K562 (cell line): Measurements from ENCODE around the gene NKX6-2. TPM values are rescaled to one million over a fixed set of nuclear protein-coding genes. Genes with fewer than 3 reads are reported as not detected.

ENCODE experiments used
- ATAC-seq: fragments of 200-7000 bp; cut with Tn5 transposase; 3 replicates; pipeline ENCODE4 v1.9.1; 2020; ENCODE audit warnings: moderate library complexity
- BruUV-seq: library from RNA; stranded (reverse); fragments of 400-500 nt; replicated peaks from 2 replicates; lab custom pipeline; 2021; lab: Mats Ljungman, UMichigan
- CTCF ChIA-PET: fragments of 300-600 bp; formaldehyde crosslinking; extraction: SDS; loops from one replicate; lab custom pipeline; 2021; ENCODE audit warnings: low intra/inter-chr PET ratio; lab: Yijun Ruan, JAX
- POLR2A ChIA-PET: fragments of 300-600, 350-650 bp; sonication (Branson Sonifier 250); formaldehyde crosslinking; extraction: SDS; loops from one replicate; lab custom pipeline; 2021; ENCODE audit warnings: antibody characterized with exemption, inconsistent platforms; lab: Yijun Ruan, JAX
- DNase-seq, 4 experiments: peaks; one replicate each; pipeline versions ENCODE4 v3.0.0 to v3.0.0-alpha.2; 2011 to 2018; ENCODE audit warnings: low spot score in 3 of 4, mixed read lengths in 3 of 4; ENCODE audit errors: extremely low read depth in 1 of 4
- FAIRE-seq: peaks from 2 replicates; lab custom pipeline; 2011; peaks lifted over from hg19 to GRCh38; lab: Jason Lieb, UNC
- H2AFZ ChIP-seq: 2 replicates; pipeline ENCODE4 v1.6.0; 2011; ENCODE audit warnings: low read depth, low read length, control low read depth, inconsistent platforms
- H3K27ac ChIP-seq: fragments of 200-600 bp; 3 replicates; pipeline ENCODE4 v1.8.0; 2011; ENCODE audit warnings: low read depth, mild to moderate bottlenecking, control low read depth, inconsistent platforms, low read length, moderate library complexity, mixed read lengths; ENCODE audit errors: extremely low read depth
- H3K27me3 ChIP-seq, 2 experiments: fragments of 300-600 bp in 1 of 2; 2 replicates in 1 of 2; 3 replicates in 1 of 2; pipeline versions ENCODE4 v1.6.0 to v1.8.0; 2011; ENCODE audit warnings: inconsistent platforms in 2 of 2, low read length in 2 of 2, mild to moderate bottlenecking in 1 of 2, mixed read lengths in 1 of 2, moderate library complexity in 1 of 2; ENCODE audit not compliant: control insufficient read depth in 2 of 2, insufficient read depth in 2 of 2
- H3K36me3 ChIP-seq: fragments of 300-600 bp; 3 replicates; pipeline ENCODE4 v1.8.0; 2011; ENCODE audit warnings: mild to moderate bottlenecking, low read length, inconsistent platforms; ENCODE audit not compliant: control insufficient read depth, insufficient read depth
- H3K4me1 ChIP-seq, 2 experiments: fragments of 200-600 bp in 1 of 2; replicated peaks in 1 of 2; 2 replicates in 1 of 2; 3 replicates in 1 of 2; pipeline versions ENCODE4 v1.5.1 to v1.8.0; 2011; ENCODE audit warnings: inconsistent platforms in 2 of 2, low read length in 2 of 2, mild to moderate bottlenecking in 1 of 2, mixed read lengths in 1 of 2, moderate library complexity in 1 of 2; ENCODE audit not compliant: control insufficient read depth in 2 of 2, insufficient read depth in 2 of 2
- H3K4me2 ChIP-seq: 2 replicates; pipeline ENCODE4 v1.6.1; 2011; ENCODE audit warnings: low read length, control low read depth, inconsistent platforms, mixed read lengths; ENCODE audit not compliant: insufficient read depth
- H3K4me3 ChIP-seq: fragments of 200-600 bp; sonication (generic), shearing (Covaris generic); 2 replicates; pipeline ENCODE4 v1.5.1; 2016; ENCODE audit warnings: control low read depth, inconsistent platforms
- H3K79me2 ChIP-seq: fragments of 200-600 bp; 3 replicates; pipeline ENCODE4 v1.8.0; 2011; ENCODE audit warnings: low read length, inconsistent platforms; ENCODE audit not compliant: control insufficient read depth, insufficient read depth
- H3K9ac ChIP-seq, 2 experiments: 2 replicates each; pipeline versions ENCODE4 v1.6.0 to v1.6.1; 2011; ENCODE audit warnings: low read depth in 2 of 2, low read length in 2 of 2, control low read depth in 1 of 2, inconsistent platforms in 1 of 2, mild to moderate bottlenecking in 1 of 2, mixed read lengths in 1 of 2; ENCODE audit not compliant: insufficient read depth in 1 of 2
- H3K9me1 ChIP-seq: one replicate; pipeline ENCODE4 v1.6.0; 2011; ENCODE audit warnings: inconsistent platforms, mild to moderate bottlenecking, low read length, moderate library complexity; ENCODE audit not compliant: control insufficient read depth, insufficient read depth
- H3K9me3 ChIP-seq: replicated peaks from 2 replicates; pipeline ENCODE4 v1.5.1; 2011; ENCODE audit warnings: low read depth, low read length, inconsistent platforms; ENCODE audit not compliant: control insufficient read depth, insufficient read depth
- H4K20me1 ChIP-seq: replicated peaks from 2 replicates; pipeline ENCODE4 v1.6.1; 2011; ENCODE audit warnings: low read length, inconsistent platforms, mixed read lengths; ENCODE audit not compliant: control insufficient read depth, insufficient read depth
- MTA1 ChIP-seq: fragments of 450-650 bp; IDR thresholded peaks from 2 replicates; pipeline ENCODE4 v1.6.1; 2017; ENCODE audit warnings: borderline replicate concordance
- NR0B1 ChIP-seq: fragments of 450-650 bp; IDR thresholded peaks from one replicate; pipeline ENCODE4 v1.6.1; 2018; ENCODE audit warnings: mild to moderate bottlenecking, moderate library complexity; ENCODE audit not compliant: partially characterized antibody
- ZSCAN32 ChIP-seq: fragments of 450-650 bp; formaldehyde crosslinking; IDR thresholded peaks from 2 replicates; pipeline ENCODE4 v1.4.0; 2020; ENCODE audit warnings: mild to moderate bottlenecking, moderate library complexity
- WGBS: fragments of 100-300 bp; shearing (Covaris generic); methylation state at CpG from one replicate; pipeline ENCODE4 v1.1.6; 2016; ENCODE audit warnings: low coverage, mixed read lengths; ENCODE audit not compliant: insufficient coverage; ENCODE audit errors: missing lambda C conversion rate; 5-methylcytosine and 5-hydroxymethylcytosine counted together
- in situ Hi-C: fragments of 300-500 bp; cut with MboI; formaldehyde crosslinking; loops from 4 replicates; pipeline ENCODE4 v1.15.0; 2018; ENCODE audit warnings: inconsistent platforms, mixed read lengths
- intact Hi-C: fragments of 100-400 bp; cut with micrococcal nuclease; formaldehyde crosslinking; loops from 2 replicates; pipeline ENCODE4 v1.14.2; 2022
- polyA plus RNA-seq, 8 experiments: library from polyadenylated mRNA; depleted of rRNA in 4 of 8; stranded (reverse) in 5 of 8; unstranded in 3 of 8; fragments of >200 nt; fragmentation: Nextera tagmentation in 2 of 8; fragmentation: Illumina TruSeq in 1 of 8; extraction: Ambion mirVana in 2 of 8; extraction: Trizol in 1 of 8; gene quantifications; 2 replicates each; pipeline versions ENCODE4 v1.2.1 to v1.2.3, GENCODE V29; 2011 to 2014; ENCODE audit warnings: inconsistent platforms in 1 of 8, missing spikeins in 1 of 8
- total RNA-seq, 7 experiments: library from RNA; depleted of rRNA in 6 of 7; stranded (reverse); fragments of >200 nt in 6 of 7; fragmentation: Illumina TruSeq in 2 of 7; extraction: Trizol in 2 of 7; gene quantifications; 2 replicates each; pipeline versions ENCODE4 v1.2.1 to v1.2.3, GENCODE V29; 2011 to 2021; ENCODE audit warnings: low replicate concordance in 1 of 7
- TF ChIP-seq, protein P1 (sequence below): fragments of 450-650 bp; IDR thresholded peaks from 2 replicates; pipeline ENCODE4 v1.6.1; 2017; ENCODE audit warnings: mild to moderate bottlenecking, moderate library complexity

Gene NKX6-2
- total and polyA plus RNA-seq, 9 of the 15 experiments (the other 6 are each of a cell fraction or from before 2014, with no cell fraction given) = 1.0 to 1.6 TPM; not detected in 7

GRCh38 chr10:132788180-132788830, 2.4 kb upstream of the NKX6-2 start:
- no peaks in the 10 kb centered on the region for H3K9me1 ChIP-seq
- DNase-seq (no peak), ATAC-seq (no peak), FAIRE-seq (no peak)
- H3K4me1 ChIP-seq = no peaks in the 10 kb centered on the region; a peak in 1 of 5 replicates
- BruUV-seq = no TSS peak
- H2AFZ ChIP-seq = no peak overlapping the region
- no peaks in the 10 kb centered on the region for H3K9me3 ChIP-seq
- no peaks in the 10 kb centered on the region for H4K20me1 ChIP-seq
- WGBS = no CpG with 5 or more reads among the region's 79 CpGs
- H3K27ac ChIP-seq = no peak overlapping the region
- CTCF ChIA-PET = no interaction called here
- H3K36me3 ChIP-seq = no peaks in the 10 kb centered on the region
- in situ Hi-C loops = no loop called here
- no peak overlapping the region for H3K4me2 ChIP-seq
- no peaks in the 10 kb centered on the region; a peak in 1 of 5 replicates for H3K27me3 ChIP-seq
- H3K79me2 ChIP-seq = no peaks in the 10 kb centered on the region
- H3K9ac ChIP-seq = no peak overlapping the region
- TF ChIP-seq NR0B1 (no peak), ZSCAN32 (no peak), MTA1 (no peak)
- TF ChIP-seq, protein P1, sequence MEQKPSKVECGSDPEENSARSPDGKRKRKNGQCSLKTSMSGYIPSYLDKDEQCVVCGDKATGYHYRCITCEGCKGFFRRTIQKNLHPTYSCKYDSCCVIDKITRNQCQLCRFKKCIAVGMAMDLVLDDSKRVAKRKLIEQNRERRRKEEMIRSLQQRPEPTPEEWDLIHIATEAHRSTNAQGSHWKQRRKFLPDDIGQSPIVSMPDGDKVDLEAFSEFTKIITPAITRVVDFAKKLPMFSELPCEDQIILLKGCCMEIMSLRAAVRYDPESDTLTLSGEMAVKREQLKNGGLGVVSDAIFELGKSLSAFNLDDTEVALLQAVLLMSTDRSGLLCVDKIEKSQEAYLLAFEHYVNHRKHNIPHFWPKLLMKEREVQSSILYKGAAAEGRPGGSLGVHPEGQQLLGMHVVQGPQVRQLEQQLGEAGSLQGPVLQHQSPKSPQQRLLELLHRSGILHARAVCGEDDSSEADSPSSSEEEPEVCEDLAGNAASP = no peak
- H3K4me3 ChIP-seq = no peak overlapping the region
- intact Hi-C loops = no loop called here
- POLR2A ChIA-PET = no interaction called here
